ENCODE data around the gene PARP12. TPM values are rescaled to one million over a fixed set of nuclear protein-coding genes. Genes with fewer than 3 reads are reported as not detected.

Gene PARP12
- total and polyA plus RNA-seq, 9 of the 15 experiments (the other 6 are each of a cell fraction or from before 2014, with no cell fraction given): 4.6 to 40.4 (median 23.5) TPM

DNA sequence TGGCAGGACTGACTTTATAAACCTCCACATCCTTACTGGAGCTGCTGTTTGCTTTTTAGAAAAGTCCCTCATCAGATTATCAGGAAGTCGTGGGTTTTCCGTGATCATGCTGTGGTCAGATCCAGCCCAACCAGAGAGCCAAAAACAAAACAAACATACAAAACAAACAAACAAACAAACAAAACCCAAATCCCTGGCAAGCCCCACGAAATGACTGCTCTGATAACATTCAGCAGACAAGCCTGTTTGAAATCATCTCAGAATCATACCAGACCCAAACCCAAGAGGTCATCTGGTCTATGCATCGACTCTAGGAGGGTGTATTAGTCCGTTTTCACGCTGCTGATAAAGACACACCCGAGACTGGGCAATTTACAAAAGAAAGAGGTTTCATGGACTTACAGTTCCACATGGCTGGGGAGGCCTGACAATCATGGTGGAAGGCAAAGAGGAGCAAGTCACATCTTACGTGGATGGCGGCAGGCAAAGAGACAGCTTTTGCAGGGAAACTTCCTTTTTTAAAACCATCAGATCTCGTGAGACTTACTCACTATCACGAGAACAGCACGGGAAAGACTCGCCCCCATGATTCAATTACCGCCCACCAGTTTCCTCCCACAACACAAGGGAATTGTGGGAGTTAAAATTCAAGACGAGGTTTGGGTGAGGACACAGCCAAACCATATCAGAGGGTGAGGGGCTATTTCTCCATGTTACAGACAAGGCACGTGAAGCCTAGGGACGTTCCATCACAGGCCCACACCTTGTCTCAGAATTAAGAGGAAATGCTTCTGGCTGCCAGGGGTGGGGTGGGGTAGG, 85.7 kb downstream of the PARP12 start (continued):
- no peak for TF ChIP-seq ZNF23 (CRISPR knock-in tag; IDR thresholded peaks at IDR 0.05)
- TF ChIP-seq, protein P1, sequence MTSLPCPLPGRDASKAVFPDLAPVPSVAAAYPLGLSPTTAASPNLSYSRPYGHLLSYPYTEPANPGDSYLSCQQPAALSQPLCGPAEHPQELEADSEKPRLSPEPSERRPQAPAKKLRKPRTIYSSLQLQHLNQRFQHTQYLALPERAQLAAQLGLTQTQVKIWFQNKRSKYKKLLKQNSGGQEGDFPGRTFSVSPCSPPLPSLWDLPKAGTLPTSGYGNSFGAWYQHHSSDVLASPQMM (CRISPR knock-in tag; IDR thresholded peaks at IDR 0.05): no peak
- TF ChIP-seq, protein P2, sequence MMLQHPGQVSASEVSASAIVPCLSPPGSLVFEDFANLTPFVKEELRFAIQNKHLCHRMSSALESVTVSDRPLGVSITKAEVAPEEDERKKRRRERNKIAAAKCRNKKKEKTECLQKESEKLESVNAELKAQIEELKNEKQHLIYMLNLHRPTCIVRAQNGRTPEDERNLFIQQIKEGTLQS (IDR thresholded peaks at IDR 0.05): peak; percentile 31; the same call in 1 of the 2 replicates
- TF ChIP-seq, protein P2 (CRISPR knock-in tag; conservative IDR thresholded peaks at IDR 0.05): peak; percentile 85
- TF ChIP-seq, protein P3, sequence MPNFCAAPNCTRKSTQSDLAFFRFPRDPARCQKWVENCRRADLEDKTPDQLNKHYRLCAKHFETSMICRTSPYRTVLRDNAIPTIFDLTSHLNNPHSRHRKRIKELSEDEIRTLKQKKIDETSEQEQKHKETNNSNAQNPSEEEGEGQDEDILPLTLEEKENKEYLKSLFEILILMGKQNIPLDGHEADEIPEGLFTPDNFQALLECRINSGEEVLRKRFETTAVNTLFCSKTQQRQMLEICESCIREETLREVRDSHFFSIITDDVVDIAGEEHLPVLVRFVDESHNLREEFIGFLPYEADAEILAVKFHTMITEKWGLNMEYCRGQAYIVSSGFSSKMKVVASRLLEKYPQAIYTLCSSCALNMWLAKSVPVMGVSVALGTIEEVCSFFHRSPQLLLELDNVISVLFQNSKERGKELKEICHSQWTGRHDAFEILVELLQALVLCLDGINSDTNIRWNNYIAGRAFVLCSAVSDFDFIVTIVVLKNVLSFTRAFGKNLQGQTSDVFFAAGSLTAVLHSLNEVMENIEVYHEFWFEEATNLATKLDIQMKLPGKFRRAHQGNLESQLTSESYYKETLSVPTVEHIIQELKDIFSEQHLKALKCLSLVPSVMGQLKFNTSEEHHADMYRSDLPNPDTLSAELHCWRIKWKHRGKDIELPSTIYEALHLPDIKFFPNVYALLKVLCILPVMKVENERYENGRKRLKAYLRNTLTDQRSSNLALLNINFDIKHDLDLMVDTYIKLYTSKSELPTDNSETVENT (CRISPR knock-in tag; IDR thresholded peaks at IDR 0.05): no peak
- TF ChIP-seq, protein P4, sequence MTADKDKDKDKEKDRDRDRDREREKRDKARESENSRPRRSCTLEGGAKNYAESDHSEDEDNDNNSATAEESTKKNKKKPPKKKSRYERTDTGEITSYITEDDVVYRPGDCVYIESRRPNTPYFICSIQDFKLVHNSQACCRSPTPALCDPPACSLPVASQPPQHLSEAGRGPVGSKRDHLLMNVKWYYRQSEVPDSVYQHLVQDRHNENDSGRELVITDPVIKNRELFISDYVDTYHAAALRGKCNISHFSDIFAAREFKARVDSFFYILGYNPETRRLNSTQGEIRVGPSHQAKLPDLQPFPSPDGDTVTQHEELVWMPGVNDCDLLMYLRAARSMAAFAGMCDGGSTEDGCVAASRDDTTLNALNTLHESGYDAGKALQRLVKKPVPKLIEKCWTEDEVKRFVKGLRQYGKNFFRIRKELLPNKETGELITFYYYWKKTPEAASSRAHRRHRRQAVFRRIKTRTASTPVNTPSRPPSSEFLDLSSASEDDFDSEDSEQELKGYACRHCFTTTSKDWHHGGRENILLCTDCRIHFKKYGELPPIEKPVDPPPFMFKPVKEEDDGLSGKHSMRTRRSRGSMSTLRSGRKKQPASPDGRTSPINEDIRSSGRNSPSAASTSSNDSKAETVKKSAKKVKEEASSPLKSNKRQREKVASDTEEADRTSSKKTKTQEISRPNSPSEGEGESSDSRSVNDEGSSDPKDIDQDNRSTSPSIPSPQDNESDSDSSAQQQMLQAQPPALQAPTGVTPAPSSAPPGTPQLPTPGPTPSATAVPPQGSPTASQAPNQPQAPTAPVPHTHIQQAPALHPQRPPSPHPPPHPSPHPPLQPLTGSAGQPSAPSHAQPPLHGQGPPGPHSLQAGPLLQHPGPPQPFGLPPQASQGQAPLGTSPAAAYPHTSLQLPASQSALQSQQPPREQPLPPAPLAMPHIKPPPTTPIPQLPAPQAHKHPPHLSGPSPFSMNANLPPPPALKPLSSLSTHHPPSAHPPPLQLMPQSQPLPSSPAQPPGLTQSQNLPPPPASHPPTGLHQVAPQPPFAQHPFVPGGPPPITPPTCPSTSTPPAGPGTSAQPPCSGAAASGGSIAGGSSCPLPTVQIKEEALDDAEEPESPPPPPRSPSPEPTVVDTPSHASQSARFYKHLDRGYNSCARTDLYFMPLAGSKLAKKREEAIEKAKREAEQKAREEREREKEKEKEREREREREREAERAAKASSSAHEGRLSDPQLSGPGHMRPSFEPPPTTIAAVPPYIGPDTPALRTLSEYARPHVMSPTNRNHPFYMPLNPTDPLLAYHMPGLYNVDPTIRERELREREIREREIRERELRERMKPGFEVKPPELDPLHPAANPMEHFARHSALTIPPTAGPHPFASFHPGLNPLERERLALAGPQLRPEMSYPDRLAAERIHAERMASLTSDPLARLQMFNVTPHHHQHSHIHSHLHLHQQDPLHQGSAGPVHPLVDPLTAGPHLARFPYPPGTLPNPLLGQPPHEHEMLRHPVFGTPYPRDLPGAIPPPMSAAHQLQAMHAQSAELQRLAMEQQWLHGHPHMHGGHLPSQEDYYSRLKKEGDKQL (CRISPR knock-in tag; IDR thresholded peaks at IDR 0.05; ENCODE audit: borderline replicate concordance): no peak
- TF ChIP-seq ZNF583 (CRISPR knock-in tag; IDR thresholded peaks at IDR 0.05): no peak
- TF ChIP-seq ZNF561 (CRISPR knock-in tag; conservative IDR thresholded peaks at IDR 0.05): no peak
- no peak; the same call in 1 of the 2 replicates for TF ChIP-seq HDAC8 (tag; IDR thresholded peaks at IDR 0.05)
- TF ChIP-seq ELF2 (CRISPR knock-in tag; IDR thresholded peaks at IDR 0.05): no peak
- TF ChIP-seq EGR1 (conservative IDR thresholded peaks at IDR 0.05): peak; percentile 99
- TF ChIP-seq EP300 (IDR thresholded peaks at IDR 0.05; ENCODE audit: low read length): peak; percentile 30; the same call in 1 of the 2 replicates
- TF ChIP-seq FOXA3 (CRISPR knock-in tag; conservative IDR thresholded peaks at IDR 0.05 in 1 of 2, IDR thresholded peaks at IDR 0.05 in 1 of 2): peak in 1 of 2 experiments; percentile 59; a peak in 1 of 4 replicates
- no peak for TF ChIP-seq ZNF212 (CRISPR knock-in tag; IDR thresholded peaks at IDR 0.05)
- 0 out of 2 replicates have a peak, but pooled peaks have one; percentile 47 for TF ChIP-seq CBFB (CRISPR knock-in tag; IDR thresholded peaks at IDR 0.05)
- TF ChIP-seq, protein P5, sequence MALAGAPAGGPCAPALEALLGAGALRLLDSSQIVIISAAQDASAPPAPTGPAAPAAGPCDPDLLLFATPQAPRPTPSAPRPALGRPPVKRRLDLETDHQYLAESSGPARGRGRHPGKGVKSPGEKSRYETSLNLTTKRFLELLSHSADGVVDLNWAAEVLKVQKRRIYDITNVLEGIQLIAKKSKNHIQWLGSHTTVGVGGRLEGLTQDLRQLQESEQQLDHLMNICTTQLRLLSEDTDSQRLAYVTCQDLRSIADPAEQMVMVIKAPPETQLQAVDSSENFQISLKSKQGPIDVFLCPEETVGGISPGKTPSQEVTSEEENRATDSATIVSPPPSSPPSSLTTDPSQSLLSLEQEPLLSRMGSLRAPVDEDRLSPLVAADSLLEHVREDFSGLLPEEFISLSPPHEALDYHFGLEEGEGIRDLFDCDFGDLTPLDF (CRISPR knock-in tag; IDR thresholded peaks at IDR 0.05): no peak
- no peak for TF ChIP-seq PHB (CRISPR knock-in tag; IDR thresholded peaks at IDR 0.05)
- no peak for TF ChIP-seq ZNF354B (CRISPR knock-in tag; IDR thresholded peaks at IDR 0.05)

All from K562 (cell line).